Stimulated activated naive CD8-positive, alpha-beta T cell treated with anti-CD3 and anti-CD28 coated beads, Interleukin-15, Interleukin-2, amounts not matched to agents 100 ng/mL and 50 ng/mL, for 24 hours (primary cell): ENCODE data around the gene MRC2.

Source experiments
- H3K27ac Mint-ChIP-seq: one replicate; pipeline ENCODE4 v1.8.0; 2021; ENCODE audit warnings: mild to moderate bottlenecking, mixed read lengths
- H3K27me3 Mint-ChIP-seq: one replicate; pipeline ENCODE4 v1.8.0; 2021; ENCODE audit warnings: mixed read lengths
- H3K36me3 Mint-ChIP-seq: one replicate; pipeline ENCODE4 v1.8.0; 2021; ENCODE audit warnings: low read depth, mixed read lengths
- H3K4me1 Mint-ChIP-seq: one replicate; pipeline ENCODE4 v1.8.0; 2021; ENCODE audit warnings: low read depth, mixed read lengths
- H3K4me3 Mint-ChIP-seq: one replicate; pipeline ENCODE4 v1.8.0; 2021; ENCODE audit warnings: mild to moderate bottlenecking, mixed read lengths
- H3K9me3 Mint-ChIP-seq: one replicate; pipeline ENCODE4 v1.8.0; 2021; ENCODE audit warnings: mixed read lengths

The MRC2 gene

GRCh38 chr17:62735044-62735651 is 107.7 kb downstream of the MRC2 start:
- no peak overlapping the region for H3K4me3 Mint-ChIP-seq
- no peaks in the 10 kb centered on the region for H3K9me3 Mint-ChIP-seq
- H3K27me3 Mint-ChIP-seq = peaks cover 38% of the 10 kb centered on the region
- H3K27ac Mint-ChIP-seq = no peak overlapping the region
- H3K36me3 Mint-ChIP-seq = no peaks in the 10 kb centered on the region
- peaks cover 15% of the 10 kb centered on the region for H3K4me1 Mint-ChIP-seq

- Mint-ChIP-seq H3K36me3 (no peaks in the 10 kb centered on the region), H3K27me3 (peaks cover 29% of the 10 kb centered on the region), H3K27ac (no peak overlapping the region), H3K9me3 (no peaks in the 10 kb centered on the region), H3K4me1 (peaks cover 15% of the 10 kb centered on the region), H3K4me3 (no peak overlapping the region)
These were observed 110.0 kb downstream of the MRC2 start for GRCh38 chr17:62737513-62737912.

- Mint-ChIP-seq H3K27me3 (peaks cover 30% of the 10 kb centered on the region), H3K4me3 (no peak overlapping the region), H3K4me1 (peaks cover 15% of the 10 kb centered on the region), H3K9me3 (no peaks in the 10 kb centered on the region), H3K36me3 (no peaks in the 10 kb centered on the region), H3K27ac (no peak overlapping the region)
These were observed 110.8 kb downstream of the MRC2 start for GRCh38 chr17:62738281-62738680.

- H3K27ac Mint-ChIP-seq = no peak overlapping the region
- H3K36me3 Mint-ChIP-seq = no peaks in the 10 kb centered on the region
- H3K9me3 Mint-ChIP-seq = no peaks in the 10 kb centered on the region
- H3K4me1 Mint-ChIP-seq = peaks cover 15% of the 10 kb centered on the region
- H3K4me3 Mint-ChIP-seq = no peak overlapping the region
- peaks cover 32% of the 10 kb centered on the region for H3K27me3 Mint-ChIP-seq
These were observed 112.3 kb downstream of the MRC2 start for GRCh38 chr17:62739645-62740388.

- Mint-ChIP-seq H3K27me3 (peaks cover 23% of the 10 kb centered on the region), H3K4me1 (peaks cover 15% of the 10 kb centered on the region), H3K27ac (no peak overlapping the region), H3K9me3 (no peaks in the 10 kb centered on the region), H3K4me3 (no peak overlapping the region), H3K36me3 (no peaks in the 10 kb centered on the region)
These were observed 113.8 kb downstream of the MRC2 start for GRCh38 chr17:62741290-62741689.
